Left renal cortex interstitium (tissue), 4 donors: Measurements from ENCODE around the gene KLC4. TPM values are rescaled to one million over a fixed set of nuclear protein-coding genes. Genes with fewer than 3 reads are reported as not detected.

ENCODE experiments used
- DNase-seq, 4 donors: peaks; one replicate each; pipeline ENCODE4 v3.0.0-alpha.2; 2013; ENCODE audit warnings: low read depth in 4 of 4, low spot score in 2 of 4, missing footprints in 1 of 4
- polyA plus RNA-seq, 4 donors: library from polyadenylated mRNA; unstranded; fragments of 120-200 nt; gene quantifications; one replicate each; pipeline ENCODE4 v1.2.1, GENCODE V29; 2013; ENCODE audit not compliant: insufficient read length in 4 of 4

The KLC4 gene
- 10 to 100 TPM; 50.0 to 80.0 (median 65.7) TPM for polyA plus RNA-seq

DNA sequence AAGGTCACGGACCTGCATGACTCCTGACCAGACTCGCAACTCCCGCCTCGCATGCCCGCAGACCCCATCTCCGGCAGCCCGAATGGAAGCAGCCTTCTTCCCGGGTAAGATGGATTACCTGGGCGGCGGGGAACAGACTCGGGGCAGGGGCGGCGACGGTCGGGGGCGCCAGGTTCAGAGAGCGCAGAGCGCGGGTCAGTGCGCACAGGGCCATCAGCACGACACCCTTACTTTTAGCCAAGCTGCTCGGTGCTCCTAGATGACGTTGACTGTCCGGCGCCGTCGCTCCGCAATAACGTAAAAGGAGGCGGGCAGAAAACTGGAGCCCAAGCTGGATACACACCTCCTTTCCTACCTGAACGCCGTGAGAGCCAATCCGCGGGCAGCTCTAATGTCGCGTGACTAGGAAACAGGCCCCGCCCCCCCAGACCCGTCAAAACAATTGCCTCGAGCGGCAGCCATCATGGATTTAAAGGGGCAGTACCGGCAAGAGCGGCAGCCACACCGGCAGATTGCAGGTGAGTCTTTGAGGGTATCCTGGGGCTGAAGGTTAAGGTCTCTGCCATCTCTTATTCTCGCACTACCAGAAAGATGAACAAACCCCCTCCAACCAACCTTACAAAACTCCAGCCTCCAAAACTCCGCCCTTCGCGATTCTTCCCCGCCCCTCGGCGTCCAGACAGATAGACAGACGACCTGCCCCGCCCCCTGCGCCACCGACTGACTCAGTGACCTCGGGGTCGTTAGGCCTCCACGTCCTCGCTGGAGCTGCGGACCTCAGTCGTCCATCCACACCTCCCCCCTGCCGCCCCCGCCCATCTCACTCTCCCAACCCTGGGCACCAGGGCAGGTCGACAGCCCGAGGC, at the start of gene KLC4, which contains the start of gene MRPL2:
KLC4 (plus strand) TSS at position 464 of the 866 bp plus-strand sequence. CDS start 1,705 bp downstream, outside the sequence.
MRPL2 (minus strand) TSS at position 267 of the 866 bp plus-strand sequence; CDS start at position 214, 53 bp downstream.
- peak; percentile 89 to 98 (median 98) for DNase-seq

DNA sequence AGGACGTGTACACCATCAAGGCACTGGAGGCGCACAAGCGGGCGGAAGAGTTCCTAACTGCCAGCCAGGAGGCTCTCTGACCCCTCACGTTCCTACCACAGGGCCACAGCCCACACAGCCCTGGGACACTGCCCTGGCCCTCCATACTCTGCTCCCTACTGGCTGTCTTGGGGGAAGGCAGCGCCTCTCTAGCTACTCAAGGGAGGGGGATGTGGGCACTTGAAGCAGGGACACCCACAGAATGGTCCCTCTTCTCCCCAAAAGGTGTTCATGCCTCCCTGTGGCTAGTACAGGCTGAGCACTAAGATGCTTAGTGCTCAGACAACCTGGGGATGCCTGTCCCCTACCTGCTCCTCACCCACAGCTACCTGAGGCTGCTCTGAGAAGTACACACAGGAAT, 48.2 kb upstream of the KLC4 start:
- no peak for DNase-seq

DNA sequence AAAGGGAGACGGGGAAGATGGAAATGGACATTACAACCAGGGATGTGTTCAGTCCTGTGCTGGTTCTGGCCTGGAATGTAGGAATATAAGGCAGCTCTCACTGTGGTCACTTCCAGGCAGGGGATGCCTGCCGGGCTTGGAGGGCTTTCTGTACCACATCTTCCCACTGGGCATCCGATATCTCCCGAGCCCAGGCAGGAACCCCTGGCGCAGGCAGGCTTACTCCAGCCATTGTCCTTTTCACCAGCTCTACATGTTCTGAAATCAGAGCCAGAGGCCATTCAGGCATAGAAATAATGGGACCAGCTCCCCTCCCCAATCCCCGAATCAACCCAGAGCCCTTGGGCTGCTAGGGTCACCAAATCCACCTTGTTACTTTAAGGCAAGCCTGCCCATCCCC, 47.1 kb upstream of the KLC4 start:
- DNase-seq, result no peak

DNA sequence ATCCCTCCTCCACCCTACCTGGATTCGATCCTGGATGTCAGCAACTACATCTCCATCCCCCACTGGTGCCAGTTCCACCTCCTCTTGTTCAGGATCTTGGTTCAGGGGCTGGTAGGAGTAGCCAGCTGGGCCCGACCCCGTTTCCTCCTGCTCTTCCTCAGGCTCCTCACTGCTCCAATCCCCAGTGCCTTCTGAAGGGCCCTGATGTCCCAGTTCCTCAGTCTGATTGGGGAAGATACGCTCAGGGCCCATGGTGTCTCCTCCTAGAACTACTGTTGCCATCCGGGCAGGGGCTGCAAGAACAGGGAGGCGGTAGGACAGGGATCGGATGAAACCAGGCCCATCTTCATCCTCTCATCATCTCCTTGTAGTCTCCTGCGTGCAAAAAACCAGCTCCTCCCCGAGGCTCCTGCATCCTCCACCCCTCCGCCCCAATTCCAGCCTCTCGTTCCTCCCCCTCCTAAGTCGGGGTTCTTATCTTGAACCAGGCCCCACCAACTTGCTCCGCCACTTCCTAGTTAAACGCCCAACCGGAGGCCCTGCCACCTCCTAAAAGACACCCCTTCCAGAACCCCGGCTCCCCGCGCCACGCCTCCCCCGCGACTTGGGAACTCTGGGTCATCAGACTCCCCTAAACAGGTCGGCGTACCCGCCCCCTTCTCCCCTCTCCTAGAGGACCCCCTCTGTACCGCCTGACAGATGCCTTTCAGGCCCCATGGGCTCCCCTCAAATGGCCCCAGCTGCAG, 46.2 kb upstream of the KLC4 start:
- no peak for DNase-seq

DNA sequence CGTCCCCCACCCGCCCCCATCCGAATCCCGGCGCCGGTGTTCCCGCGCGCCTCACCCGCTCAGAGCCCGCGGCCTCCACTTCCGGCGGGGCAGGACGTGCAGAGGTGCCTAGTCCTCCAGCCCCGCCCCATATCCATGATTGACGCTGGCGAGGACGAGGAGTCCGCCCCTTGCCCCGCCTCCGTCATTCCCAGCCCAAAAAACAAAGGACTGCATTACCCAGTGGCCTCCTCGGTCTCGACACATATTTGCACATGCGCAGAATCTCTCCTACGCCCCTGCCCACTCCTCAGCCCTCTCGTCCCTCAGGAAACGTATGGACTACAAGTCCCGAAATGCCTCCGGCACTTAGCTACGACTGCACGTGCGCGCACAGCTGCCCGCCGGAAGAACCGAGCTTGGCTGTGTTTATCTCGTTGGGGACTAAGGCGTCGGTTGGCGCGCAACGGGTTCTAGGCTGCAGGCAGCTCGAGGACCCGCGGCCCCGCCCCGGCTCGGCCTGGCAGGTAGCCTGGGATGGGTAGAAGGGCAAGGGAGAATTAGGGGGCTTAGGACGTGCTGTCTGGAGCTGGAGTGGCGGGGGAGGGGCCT, 45.5 kb upstream of the KLC4 start, which contains the start of the genes KLHDC3 and MEA1:
KLHDC3 (plus strand) TSS at position 407 of the 591 bp plus-strand sequence. CDS start 2,944 bp downstream, outside the sequence.
MEA1 (minus strand) TSS at position 104 of the 591 bp plus-strand sequence. CDS start 133 bp downstream, outside the sequence.
- DNase-seq, result peak; percentile 97 to 100 (median 98)

DNA sequence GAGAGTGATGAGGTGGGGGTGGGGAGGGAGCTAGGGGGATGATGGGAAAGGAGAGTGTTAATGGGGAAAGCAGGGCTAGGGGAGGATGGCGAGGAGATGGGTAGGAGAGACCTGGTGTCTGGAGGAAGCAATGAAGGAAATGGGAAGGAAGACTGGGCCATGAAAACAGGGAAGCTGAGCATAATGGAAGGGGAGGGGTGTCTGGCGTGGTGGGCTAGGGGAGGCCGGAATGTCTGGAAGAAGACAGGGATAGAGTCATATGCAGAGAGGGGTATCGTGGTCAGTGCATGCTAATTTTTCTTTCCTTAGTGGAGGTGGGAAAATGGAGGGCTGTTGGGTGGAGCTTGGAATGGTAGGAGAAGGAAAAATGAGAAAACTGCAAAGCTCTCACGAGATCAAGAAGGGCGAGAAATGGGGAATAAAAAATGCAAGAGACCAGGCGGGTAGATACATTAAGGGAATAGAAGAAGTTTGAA, 45.0 kb upstream of the KLC4 start:
- DNase-seq, result no peak

DNA sequence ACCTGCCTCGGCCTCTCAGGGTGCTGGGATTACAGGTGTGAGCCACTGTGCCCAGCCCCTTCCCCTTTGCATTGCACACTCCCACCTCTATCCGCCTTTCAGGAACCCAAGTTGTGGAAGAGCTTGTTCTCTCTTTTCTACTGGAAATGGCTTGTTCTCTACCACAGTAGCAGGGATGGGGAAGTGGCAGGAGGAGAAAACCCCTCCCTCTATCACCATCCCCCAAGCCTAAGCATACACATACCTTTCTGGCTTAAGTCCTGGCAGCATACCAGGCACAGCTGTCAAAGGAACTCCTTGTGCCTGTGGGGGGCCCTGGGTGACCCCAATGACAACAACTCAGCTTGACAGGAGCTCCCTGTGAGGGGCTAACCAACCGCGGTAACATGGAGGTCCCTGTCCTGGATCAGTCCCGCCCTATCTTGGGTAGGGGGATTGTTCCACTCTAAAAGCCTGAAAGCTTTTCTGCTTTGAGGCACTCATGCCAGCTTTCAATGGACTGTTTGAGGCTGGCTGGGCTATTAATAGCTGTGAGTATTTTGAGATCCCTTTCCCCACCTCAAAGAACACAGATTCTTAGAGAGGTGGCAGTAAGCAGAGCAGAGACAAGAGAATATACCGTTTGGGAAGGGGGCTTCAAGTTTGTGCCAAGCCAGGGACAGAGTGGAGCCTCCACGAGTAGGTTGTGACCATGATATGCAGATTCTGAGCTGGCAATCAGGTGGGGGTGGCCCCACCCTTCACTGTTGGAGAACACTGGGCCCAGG, 43.1 kb upstream of the KLC4 start:
- no peak for DNase-seq

DNA sequence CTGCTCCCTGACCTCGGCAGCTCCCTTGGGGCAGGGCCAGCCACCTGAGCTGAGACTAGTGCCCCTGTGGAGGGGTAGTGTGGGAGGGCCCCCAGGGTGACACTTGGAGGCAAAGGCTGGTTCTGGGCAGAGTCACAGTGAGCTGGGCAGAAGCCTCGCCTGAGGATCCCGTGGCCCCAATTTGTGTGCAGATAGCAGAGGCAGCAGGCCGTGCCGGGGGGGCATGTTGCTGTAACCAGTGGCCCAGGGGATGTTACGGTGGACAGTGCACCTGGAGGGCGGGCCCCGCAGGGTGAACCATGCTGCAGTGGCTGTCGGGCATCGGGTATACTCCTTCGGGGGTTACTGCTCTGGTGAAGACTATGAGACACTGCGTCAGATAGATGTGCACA, 42.5 kb upstream of the KLC4 start:
- DNase-seq, result no peak

DNA sequence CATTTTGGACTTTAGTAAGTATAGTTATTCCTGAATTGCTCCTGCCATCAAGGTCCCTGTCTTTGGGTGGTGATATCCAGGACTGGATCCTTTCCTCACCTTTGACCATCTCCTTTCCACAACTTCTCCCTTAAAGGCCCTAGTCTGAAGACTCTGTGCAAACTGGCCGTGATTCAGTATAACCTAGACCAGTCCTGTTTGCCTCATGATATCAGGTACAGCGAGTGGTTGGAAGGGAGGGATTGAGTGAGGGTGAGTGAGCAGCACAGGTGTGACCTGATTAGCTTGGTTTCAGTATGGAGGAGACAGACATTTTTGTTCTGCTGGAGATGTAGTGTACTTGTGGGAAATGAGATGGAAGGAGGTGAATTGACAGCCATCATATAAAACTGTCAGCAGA, 40.3 kb upstream of the KLC4 start:
- no peak for DNase-seq

DNA sequence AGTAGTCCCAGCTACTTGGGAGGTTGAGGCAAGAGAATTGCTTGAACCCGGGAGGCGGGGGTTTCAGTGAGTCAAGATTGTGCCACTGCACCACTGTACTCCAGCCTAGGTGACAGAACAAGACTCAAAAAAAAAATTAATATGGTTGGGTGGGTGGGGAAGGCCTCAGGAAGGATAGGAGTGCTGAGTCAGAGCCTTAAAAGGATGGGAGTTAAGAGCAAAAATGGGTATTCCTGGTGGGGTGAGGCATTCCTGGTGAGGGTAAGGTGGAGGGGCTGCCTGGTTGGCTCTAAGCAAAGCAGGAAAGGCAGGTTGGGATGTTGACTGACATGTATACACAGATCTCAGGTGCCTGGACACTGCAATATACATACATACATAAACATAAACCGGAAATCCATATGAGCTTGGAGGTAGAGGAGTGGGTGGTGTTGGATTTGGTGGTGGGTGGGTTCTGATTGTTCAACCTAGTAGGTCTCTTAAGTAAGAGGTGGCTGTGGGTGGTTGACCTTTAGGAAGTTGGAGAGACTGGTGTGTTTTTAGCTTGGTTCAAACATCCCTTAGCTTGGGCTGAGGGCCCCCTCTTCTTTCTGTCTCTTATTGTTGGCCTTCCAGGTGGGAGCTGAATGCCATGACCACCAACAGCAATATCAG, 39.3 kb upstream of the KLC4 start:
- DNase-seq, result no peak

DNA sequence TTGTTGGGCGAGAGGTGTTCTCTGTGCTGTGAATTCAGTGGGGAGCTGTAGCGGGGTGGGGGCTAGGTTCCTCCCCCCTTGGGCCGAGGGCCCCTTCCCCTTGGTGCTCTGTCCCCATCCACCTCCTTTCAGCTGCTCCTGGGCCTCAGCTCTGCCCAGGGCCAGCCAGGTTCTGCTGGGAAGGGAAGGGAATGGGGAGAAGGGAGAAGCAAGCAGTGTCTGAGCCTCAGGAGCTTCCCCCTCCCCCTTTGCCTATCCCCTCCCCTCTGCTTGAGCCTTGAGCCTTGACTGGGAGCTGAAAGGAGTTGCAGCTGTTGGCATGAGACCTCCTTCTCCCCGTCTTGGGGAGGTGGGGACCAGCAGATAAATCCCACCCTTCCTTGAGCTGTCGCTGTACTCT, 38.6 kb upstream of the KLC4 start:
- DNase-seq, result no peak

DNA sequence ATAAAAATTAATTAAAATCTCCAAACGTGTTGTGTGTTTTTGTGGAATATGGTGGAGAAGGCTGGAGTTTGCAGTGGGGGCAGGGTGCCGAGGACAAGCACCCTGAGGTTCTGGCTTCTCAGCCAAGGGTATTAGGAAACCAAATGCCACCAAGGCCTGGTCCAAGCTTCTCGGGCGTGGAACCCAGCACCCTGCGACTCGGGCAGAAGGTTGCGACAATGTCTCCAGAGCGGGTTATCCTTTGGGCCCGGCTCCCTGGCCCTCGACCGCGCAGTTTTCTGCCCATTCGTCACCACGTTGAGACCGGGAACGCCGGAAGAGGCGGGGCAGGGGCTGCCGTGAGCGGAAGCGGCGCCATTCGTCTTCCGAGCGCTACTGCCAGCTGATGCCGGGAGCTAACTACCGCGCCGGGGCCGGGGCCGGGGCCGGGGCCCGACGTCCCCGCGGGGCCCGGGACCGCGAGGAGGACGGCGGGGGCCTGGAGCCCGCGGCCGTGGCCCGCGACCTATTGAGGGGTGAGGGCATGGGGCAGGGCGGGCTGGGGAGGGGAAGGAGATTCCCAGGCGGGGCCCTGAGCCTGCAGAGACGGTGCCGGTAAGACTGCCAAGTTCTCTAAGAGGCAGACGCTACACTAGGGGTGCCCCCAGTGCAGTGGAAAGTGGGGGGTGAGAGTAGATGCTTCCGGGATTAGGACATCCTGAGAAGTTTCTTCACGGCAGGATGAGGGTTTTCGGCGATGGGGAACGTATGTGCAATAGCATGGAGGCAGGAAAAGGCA, 38.0 kb upstream of the KLC4 start, which contains the start of gene RRP36:
RRP36 (plus strand) TSS at position 354 of the 778 bp plus-strand sequence; CDS start at position 386, 32 bp downstream.
- DNase-seq, result peak in 2 of 4 donors; percentile 51 to 63

DNA sequence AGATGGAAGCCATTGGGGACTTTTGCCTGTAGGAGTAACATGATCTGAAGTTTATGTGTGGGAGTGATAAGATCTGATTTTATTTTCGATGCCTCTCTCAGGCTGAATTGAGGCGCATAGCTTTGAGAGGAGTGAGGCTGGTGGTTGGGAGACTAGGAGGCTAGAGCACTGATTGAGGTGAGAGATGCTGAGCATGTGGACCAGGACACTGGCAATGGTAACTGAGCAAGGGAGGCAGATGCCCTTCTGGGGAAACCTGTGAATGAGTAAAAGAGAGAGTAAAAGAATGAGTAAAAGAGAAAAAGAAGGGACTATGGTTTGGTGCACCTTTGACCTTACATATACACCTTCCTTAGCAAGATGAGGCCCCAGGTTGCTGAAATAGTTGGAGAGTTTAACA, 35.0 kb upstream of the KLC4 start:
- DNase-seq, result no peak

DNA sequence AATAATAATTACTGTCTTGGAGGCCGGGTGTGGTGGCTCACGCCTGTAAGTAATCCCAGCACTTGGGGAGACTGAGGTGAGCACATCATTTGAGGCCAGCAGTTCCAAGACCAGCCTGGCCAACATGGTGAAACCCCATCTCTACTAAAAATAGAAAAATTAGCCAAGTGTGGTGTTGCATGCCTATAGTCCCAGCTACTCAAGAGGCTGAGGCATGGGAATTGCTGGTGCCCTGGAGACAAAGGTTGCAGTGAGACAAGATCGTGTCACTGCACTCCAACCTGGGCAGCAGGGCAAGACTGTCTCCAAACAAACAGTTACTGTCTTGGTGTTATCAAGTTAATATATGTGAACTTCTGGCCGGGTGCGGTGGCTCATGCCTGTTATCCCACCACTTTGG, 33.1 kb upstream of the KLC4 start:
- DNase-seq, result no peak

DNA sequence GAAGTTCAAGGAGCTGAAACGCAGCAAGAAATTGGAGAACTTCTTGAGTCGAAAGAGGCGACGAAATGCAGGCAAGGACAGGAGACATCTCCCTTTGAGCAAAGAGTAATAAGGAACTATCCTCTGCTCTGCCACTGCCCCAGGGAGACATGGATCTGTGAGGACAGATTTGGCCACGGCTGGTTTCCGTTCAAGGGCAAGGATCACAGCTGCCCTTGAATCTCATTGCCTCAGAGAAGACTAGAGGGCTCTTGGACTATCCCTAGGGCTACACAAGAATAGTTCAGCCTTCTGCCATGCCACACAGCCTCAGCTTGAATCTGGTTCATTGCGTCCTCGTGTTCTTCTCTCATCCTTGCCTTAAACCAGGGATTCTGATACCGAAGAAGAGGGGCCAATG, 30.3 kb upstream of the KLC4 start:
- DNase-seq, result no peak

DNA sequence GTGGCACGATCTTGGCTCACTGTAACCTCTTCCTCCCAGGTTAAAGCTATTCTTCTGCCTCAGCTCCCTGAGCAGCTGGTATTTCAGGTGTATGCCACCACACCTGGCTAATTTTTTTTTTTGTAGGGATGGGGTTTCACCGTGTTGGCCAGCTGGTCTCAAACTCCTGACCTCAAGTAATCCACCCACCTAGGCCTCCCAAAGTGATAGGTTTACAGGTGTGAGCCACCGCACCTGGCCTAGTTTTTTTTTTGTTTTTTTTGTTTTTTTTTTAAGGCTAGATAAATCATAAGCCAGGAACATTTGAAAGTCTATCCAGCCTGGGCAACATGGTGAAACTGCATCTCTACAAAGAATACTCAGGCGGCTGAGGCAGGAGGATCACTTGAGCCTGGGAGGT, 27.1 kb upstream of the KLC4 start:
- no peak for DNase-seq

DNA sequence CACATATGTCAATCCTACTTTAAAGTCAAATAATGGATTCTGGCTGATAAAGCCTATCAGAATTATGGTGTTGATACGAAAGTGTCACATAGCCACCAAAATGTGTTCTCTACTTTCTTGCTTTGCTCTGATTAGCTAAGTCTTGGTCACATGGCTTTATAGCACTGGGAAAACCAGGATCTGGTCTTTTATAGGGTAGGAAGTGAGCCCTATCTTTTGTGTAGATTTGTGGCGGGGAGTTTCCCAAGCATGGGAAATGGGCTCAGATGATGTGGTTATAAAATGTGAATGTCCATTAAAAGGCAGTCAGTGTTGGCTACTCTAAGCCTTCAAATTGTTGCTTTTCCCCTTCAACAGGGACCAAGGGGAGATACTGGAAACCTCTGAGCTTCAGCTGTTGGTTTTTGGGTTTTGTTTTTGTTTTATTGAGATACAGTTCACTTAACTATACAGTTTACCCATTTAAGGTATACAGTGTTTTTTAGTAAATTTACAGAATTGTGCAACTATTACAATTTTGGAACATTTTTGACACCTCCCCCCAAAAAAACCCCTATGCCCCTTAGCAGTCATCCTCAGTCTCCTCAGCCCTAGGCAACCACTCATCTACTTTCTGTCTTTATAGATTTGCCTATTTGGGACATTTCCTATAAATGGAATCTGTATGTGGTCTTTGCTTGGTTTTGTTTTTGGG, 25.8 kb upstream of the KLC4 start:
- no peak for DNase-seq

DNA sequence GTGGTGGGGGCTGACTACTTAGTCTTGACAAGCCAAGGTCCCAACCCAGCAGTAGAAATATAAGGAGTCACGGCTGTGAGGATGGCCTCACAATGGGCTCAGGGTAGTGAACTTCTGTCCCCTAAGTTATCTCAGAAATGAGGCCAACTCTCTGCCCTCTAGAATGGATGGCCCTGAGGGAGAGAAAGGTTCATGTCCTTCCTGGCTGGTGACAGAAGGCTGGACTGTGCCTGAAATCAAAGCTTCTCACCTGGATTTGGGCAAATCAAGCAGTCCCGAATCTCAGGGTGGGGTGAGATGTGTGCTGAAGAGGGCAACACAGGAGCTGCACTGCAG, 25.3 kb upstream of the KLC4 start:
- DNase-seq, result no peak
